ENCODE measurements around the gene FKBP4. TPM values are rescaled to one million over a fixed set of nuclear protein-coding genes. Genes with fewer than 3 reads are reported as not detected.

Gene FKBP4
- total and polyA plus RNA-seq, 2 of the 13 experiments (the other 11 are each of a cell fraction or from before 2014, with no cell fraction given): 25.7 to 66.1 TPM

DNA sequence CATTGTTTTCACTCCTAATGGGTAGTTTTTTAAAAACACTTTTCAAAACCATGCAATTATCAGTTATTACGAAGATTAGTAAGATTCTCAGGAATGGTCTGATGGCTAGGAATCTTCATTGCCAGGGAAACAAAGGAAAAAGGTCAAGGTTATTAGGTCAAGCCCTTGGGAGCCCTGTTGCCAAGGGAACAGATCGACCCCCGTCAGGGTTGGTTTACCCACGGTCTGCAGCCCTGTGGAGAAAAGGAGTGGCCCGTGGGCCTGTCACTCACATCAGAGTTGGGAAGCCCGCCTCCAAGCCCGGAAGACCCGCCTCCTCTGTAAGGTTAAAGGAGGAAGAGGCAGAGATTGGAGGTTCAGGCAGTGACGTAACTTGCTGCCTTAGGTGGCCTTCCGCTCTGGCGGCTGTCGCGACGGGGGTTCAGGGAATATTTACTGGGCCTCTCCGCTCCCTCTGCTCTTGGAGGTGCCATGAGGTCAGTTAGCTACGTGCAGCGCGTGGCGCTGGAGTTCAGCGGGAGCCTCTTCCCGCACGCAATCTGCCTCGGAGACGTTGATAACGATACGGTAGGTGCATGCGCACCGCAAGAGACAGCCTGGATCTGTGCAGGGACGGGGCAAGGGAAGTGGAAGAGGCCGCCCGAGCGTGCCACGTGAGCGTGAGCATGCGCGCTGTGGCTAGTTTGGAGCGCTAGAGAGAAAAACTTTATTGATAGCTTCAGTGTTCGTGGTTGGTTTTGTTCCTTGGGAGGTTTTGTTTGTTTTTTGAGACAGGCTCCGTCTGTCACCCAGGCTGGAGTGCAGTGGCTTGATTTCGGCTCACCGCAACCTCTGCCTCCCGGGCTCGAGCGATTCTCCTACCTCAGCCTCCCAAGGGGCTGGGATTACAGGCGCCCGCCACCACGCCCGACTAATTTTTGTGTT lies 17.8 kb downstream of the FKBP4 start, which contains the start of gene ITFG2 (continued):
- TF ChIP-seq MIER2 (CRISPR knock-in tag; IDR thresholded peaks at IDR 0.05) (no peak), LCORL (IDR thresholded peaks at IDR 0.05) (no peak), LCORL (CRISPR knock-in tag; IDR thresholded peaks at IDR 0.05) (peak; percentile 82; the same call in 1 of the 2 replicates), ZNF776 (CRISPR knock-in tag; IDR thresholded peaks at IDR 0.05) (0 out of 2 replicates have a peak, but pooled peaks have one; percentile 64), ZNF768 (CRISPR knock-in tag; IDR thresholded peaks at IDR 0.05) (peak; percentile 67; the same call in 1 of the 2 replicates), RFX5 (IDR thresholded peaks at IDR 0.05; ENCODE audit: low read depth, low read length) (no peak), HOXD1 (CRISPR knock-in tag; IDR thresholded peaks at IDR 0.05) (peak; percentile 41; the same call in 1 of the 2 replicates), ZNF761 (CRISPR knock-in tag; conservative IDR thresholded peaks at IDR 0.05) (peak; percentile 77; the same call in 1 of the 2 replicates), ZNF773 (CRISPR knock-in tag; IDR thresholded peaks at IDR 0.05; ENCODE audit: borderline replicate concordance) (0 out of 2 replicates have a peak, but pooled peaks have one; percentile 43), KAT7 (CRISPR knock-in tag; IDR thresholded peaks at IDR 0.05; ENCODE audit: borderline replicate concordance) (no peak; the same call in 1 of the 2 replicates), RBFOX2 (IDR thresholded peaks at IDR 0.05; ENCODE audit: low read depth, low read length) (peak; percentile 96), NFIC (IDR thresholded peaks at IDR 0.05; ENCODE audit: low read length) (no peak)
- TF ChIP-seq, protein P1, sequence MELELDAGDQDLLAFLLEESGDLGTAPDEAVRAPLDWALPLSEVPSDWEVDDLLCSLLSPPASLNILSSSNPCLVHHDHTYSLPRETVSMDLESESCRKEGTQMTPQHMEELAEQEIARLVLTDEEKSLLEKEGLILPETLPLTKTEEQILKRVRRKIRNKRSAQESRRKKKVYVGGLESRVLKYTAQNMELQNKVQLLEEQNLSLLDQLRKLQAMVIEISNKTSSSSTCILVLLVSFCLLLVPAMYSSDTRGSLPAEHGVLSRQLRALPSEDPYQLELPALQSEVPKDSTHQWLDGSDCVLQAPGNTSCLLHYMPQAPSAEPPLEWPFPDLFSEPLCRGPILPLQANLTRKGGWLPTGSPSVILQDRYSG (CRISPR knock-in tag; IDR thresholded peaks at IDR 0.05): no peak
- TF ChIP-seq, protein P2, sequence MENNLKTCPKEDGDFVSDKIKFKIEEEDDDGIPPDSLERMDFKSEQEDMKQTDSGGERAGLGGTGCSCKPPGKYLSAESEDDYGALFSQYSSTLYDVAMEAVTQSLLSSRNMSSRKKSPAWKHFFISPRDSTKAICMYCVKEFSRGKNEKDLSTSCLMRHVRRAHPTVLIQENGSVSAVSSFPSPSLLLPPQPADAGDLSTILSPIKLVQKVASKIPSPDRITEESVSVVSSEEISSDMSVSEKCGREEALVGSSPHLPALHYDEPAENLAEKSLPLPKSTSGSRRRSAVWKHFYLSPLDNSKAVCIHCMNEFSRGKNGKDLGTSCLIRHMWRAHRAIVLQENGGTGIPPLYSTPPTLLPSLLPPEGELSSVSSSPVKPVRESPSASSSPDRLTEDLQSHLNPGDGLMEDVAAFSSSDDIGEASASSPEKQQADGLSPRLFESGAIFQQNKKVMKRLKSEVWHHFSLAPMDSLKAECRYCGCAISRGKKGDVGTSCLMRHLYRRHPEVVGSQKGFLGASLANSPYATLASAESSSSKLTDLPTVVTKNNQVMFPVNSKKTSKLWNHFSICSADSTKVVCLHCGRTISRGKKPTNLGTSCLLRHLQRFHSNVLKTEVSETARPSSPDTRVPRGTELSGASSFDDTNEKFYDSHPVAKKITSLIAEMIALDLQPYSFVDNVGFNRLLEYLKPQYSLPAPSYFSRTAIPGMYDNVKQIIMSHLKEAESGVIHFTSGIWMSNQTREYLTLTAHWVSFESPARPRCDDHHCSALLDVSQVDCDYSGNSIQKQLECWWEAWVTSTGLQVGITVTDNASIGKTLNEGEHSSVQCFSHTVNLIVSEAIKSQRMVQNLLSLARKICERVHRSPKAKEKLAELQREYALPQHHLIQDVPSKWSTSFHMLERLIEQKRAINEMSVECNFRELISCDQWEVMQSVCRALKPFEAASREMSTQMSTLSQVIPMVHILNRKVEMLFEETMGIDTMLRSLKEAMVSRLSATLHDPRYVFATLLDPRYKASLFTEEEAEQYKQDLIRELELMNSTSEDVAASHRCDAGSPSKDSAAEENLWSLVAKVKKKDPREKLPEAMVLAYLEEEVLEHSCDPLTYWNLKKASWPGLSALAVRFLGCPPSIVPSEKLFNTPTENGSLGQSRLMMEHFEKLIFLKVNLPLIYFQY (CRISPR knock-in tag; IDR thresholded peaks at IDR 0.05; ENCODE audit: borderline replicate concordance): peak; percentile 24; the same call in 1 of the 2 replicates
- TF ChIP-seq, protein P3, sequence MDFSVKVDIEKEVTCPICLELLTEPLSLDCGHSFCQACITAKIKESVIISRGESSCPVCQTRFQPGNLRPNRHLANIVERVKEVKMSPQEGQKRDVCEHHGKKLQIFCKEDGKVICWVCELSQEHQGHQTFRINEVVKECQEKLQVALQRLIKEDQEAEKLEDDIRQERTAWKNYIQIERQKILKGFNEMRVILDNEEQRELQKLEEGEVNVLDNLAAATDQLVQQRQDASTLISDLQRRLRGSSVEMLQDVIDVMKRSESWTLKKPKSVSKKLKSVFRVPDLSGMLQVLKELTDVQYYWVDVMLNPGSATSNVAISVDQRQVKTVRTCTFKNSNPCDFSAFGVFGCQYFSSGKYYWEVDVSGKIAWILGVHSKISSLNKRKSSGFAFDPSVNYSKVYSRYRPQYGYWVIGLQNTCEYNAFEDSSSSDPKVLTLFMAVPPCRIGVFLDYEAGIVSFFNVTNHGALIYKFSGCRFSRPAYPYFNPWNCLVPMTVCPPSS (IDR thresholded peaks at IDR 0.05): no peak
- TF ChIP-seq, protein P4, sequence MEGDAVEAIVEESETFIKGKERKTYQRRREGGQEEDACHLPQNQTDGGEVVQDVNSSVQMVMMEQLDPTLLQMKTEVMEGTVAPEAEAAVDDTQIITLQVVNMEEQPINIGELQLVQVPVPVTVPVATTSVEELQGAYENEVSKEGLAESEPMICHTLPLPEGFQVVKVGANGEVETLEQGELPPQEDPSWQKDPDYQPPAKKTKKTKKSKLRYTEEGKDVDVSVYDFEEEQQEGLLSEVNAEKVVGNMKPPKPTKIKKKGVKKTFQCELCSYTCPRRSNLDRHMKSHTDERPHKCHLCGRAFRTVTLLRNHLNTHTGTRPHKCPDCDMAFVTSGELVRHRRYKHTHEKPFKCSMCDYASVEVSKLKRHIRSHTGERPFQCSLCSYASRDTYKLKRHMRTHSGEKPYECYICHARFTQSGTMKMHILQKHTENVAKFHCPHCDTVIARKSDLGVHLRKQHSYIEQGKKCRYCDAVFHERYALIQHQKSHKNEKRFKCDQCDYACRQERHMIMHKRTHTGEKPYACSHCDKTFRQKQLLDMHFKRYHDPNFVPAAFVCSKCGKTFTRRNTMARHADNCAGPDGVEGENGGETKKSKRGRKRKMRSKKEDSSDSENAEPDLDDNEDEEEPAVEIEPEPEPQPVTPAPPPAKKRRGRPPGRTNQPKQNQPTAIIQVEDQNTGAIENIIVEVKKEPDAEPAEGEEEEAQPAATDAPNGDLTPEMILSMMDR (CRISPR knock-in tag; IDR thresholded peaks at IDR 0.05): 0 out of 2 replicates have a peak, but pooled peaks have one; percentile 7
- TF ChIP-seq, protein P5, sequence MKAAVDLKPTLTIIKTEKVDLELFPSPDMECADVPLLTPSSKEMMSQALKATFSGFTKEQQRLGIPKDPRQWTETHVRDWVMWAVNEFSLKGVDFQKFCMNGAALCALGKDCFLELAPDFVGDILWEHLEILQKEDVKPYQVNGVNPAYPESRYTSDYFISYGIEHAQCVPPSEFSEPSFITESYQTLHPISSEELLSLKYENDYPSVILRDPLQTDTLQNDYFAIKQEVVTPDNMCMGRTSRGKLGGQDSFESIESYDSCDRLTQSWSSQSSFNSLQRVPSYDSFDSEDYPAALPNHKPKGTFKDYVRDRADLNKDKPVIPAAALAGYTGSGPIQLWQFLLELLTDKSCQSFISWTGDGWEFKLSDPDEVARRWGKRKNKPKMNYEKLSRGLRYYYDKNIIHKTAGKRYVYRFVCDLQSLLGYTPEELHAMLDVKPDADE (CRISPR knock-in tag; IDR thresholded peaks at IDR 0.05): no peak; the same call in 1 of the 2 replicates
- TF ChIP-seq, protein P6, sequence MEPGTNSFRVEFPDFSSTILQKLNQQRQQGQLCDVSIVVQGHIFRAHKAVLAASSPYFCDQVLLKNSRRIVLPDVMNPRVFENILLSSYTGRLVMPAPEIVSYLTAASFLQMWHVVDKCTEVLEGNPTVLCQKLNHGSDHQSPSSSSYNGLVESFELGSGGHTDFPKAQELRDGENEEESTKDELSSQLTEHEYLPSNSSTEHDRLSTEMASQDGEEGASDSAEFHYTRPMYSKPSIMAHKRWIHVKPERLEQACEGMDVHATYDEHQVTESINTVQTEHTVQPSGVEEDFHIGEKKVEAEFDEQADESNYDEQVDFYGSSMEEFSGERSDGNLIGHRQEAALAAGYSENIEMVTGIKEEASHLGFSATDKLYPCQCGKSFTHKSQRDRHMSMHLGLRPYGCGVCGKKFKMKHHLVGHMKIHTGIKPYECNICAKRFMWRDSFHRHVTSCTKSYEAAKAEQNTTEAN (CRISPR knock-in tag; conservative IDR thresholded peaks at IDR 0.05): peak; percentile 57; the same call in 1 of the 2 replicates

Measured in HepG2 (cell line).